ENCODE data around the gene MST1. TPM values are rescaled to one million over a fixed set of nuclear protein-coding genes. Genes with fewer than 3 reads are reported as not detected.

Gene MST1
- total RNA-seq, 1 donor from 2014 or later, result 23.7 TPM

GRCh38 chr3:49659756-49660155, 29.5 kb downstream of the MST1 start:
- H3K27ac ChIP-seq, result no peak overlapping the region
- intact Hi-C loops (cut with DNase I), result loop anchor here (10.0 kb wide), 1 partner anchor 105 kb away; the partner anchor contains the start of gene BSN
- no peak overlapping the region for H3K4me3 ChIP-seq
- no peaks in the 10 kb centered on the region for H3K9me3 ChIP-seq
- no peaks in the 10 kb centered on the region for H3K27me3 ChIP-seq
- DNase-seq (no peak), ATAC-seq (no peak)
- TF ChIP-seq, protein P1, sequence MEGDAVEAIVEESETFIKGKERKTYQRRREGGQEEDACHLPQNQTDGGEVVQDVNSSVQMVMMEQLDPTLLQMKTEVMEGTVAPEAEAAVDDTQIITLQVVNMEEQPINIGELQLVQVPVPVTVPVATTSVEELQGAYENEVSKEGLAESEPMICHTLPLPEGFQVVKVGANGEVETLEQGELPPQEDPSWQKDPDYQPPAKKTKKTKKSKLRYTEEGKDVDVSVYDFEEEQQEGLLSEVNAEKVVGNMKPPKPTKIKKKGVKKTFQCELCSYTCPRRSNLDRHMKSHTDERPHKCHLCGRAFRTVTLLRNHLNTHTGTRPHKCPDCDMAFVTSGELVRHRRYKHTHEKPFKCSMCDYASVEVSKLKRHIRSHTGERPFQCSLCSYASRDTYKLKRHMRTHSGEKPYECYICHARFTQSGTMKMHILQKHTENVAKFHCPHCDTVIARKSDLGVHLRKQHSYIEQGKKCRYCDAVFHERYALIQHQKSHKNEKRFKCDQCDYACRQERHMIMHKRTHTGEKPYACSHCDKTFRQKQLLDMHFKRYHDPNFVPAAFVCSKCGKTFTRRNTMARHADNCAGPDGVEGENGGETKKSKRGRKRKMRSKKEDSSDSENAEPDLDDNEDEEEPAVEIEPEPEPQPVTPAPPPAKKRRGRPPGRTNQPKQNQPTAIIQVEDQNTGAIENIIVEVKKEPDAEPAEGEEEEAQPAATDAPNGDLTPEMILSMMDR (IDR thresholded peaks at IDR 0.05), result no peak
- no peaks in the 10 kb centered on the region for H3K4me1 ChIP-seq
- H3K36me3 ChIP-seq, result no peaks in the 10 kb centered on the region

DNA sequence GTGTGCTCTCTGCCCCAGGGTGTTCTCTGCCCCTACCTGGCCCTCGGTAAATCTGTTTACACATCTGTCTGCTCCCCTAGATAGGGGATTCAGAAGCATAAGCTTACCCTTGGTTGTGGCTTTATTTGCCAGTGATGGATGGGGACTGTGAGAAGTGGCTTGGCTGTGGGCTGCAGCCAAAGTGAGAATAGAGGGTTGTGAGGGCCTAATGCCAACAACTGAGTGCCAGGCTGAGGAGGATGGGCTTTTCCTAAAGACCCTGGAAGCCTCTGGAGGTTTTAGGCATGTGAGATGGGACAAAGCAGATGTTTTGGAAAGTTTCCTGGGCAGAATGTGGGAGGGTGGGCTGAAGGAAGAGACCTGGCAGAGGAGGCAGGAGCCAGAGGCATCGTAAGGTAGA, 30.6 kb downstream of the MST1 start:
- Histone ChIP-seq H3K27ac (no peak overlapping the region), H3K36me3 (no peaks in the 10 kb centered on the region), H3K9me3 (no peaks in the 10 kb centered on the region), H3K4me3 (no peak overlapping the region), H3K27me3 (no peaks in the 10 kb centered on the region), H3K4me1 (no peaks in the 10 kb centered on the region)
- ATAC-seq (no peak), DNase-seq (no peak)
- intact Hi-C loops (cut with DNase I), result no loop called here
- TF ChIP-seq, protein P1 (IDR thresholded peaks at IDR 0.05), result no peak

GRCh38 chr3:49657208-49657915, 31.9 kb downstream of the MST1 start:
- H3K36me3 ChIP-seq, result no peaks in the 10 kb centered on the region
- ATAC-seq (no peak), DNase-seq (no peak)
- no peak overlapping the region for H3K27ac ChIP-seq
- H3K4me1 ChIP-seq, result no peaks in the 10 kb centered on the region
- intact Hi-C loops (cut with DNase I), result no loop called here
- TF ChIP-seq, protein P1 (IDR thresholded peaks at IDR 0.05), result no peak
- no peaks in the 10 kb centered on the region for H3K27me3 ChIP-seq
- no peak overlapping the region for H3K4me3 ChIP-seq
- H3K9me3 ChIP-seq, result no peaks in the 10 kb centered on the region

- intact Hi-C loops (cut with DNase I), result no loop called here
- TF ChIP-seq, protein P1 (IDR thresholded peaks at IDR 0.05), result no peak
- H3K4me3 ChIP-seq, result no peak overlapping the region
- H3K4me1 ChIP-seq, result no peaks in the 10 kb centered on the region
- H3K9me3 ChIP-seq, result no peaks in the 10 kb centered on the region
- no peak for ATAC-seq
- no peaks in the 10 kb centered on the region for H3K36me3 ChIP-seq
- H3K27me3 ChIP-seq, result no peaks in the 10 kb centered on the region
- no peak for DNase-seq
- no peak overlapping the region for H3K27ac ChIP-seq
Measured at GRCh38 chr3:49656541-49657112, 32.6 kb downstream of the MST1 start.

GRCh38 chr3:49655731-49656285, 33.5 kb downstream of the MST1 start:
- no peaks in the 10 kb centered on the region for H3K4me1 ChIP-seq
- ATAC-seq (no peak), DNase-seq (no peak)
- H3K9me3 ChIP-seq, result no peaks in the 10 kb centered on the region
- intact Hi-C loops (cut with DNase I), result no loop called here
- TF ChIP-seq, protein P1 (IDR thresholded peaks at IDR 0.05), result no peak
- no peaks in the 10 kb centered on the region for H3K27me3 ChIP-seq
- H3K4me3 ChIP-seq, result no peak overlapping the region
- H3K27ac ChIP-seq, result no peak overlapping the region
- no peaks in the 10 kb centered on the region for H3K36me3 ChIP-seq

Measured in upper lobe of right lung (tissue), 1 donor.